Activated CD4-positive, CD25-positive, alpha-beta regulatory T cell treated with anti-CD3 and anti-CD28 coated beads, Interleukin-2, amount 50 U/mL, for 16 hours (primary cell): ENCODE data around the gene OR1J2.

Source experiments
- DNase-seq: peaks from one replicate; pipeline ENCODE4 v3.0.0-alpha.2; 2020; ENCODE audit warnings: low read depth, low spot score

Gene OR1J2

GRCh38 chr9:122551371-122551770, 40.8 kb downstream of the OR1J2 start:
- no peak for DNase-seq

- DNase-seq = no peak
These were observed 42.2 kb downstream of the OR1J2 start, which contains the start of gene OR1N2 for GRCh38 chr9:122552812-122553211. TSS of gene OR1N2 (plus strand) at chr9:122553112. CDS start at chr9:122553212, 100 bp downstream.
